ENCODE results near the gene XRCC1.

Gene XRCC1

GRCh38 chr19:43511324-43511723 is 64.0 kb downstream of the XRCC1 start:
- DNase-seq, result no peak

- no peak for DNase-seq
These were observed 64.6 kb downstream of the XRCC1 start for GRCh38 chr19:43510713-43511112.

- no peak for DNase-seq
These were observed 67.4 kb downstream of the XRCC1 start for GRCh38 chr19:43507880-43508279.

- DNase-seq, result no peak
These were observed 68.7 kb downstream of the XRCC1 start for GRCh38 chr19:43506629-43507028.

- DNase-seq, result no peak
These were observed 69.4 kb downstream of the XRCC1 start for GRCh38 chr19:43505941-43506340.

- DNase-seq, result no peak
These were observed 70.2 kb downstream of the XRCC1 start for GRCh38 chr19:43505186-43505456.

GRCh38 chr19:43504426-43505185 is 70.7 kb downstream of the XRCC1 start, which contains the start of gene PHLDB3:
Gene PHLDB3 (minus strand): TSS chr19:43504746. CDS start chr19:43504118, 628 bp downstream.
- peak; percentile 66 for DNase-seq

GRCh38 chr19:43503501-43504425 is 71.6 kb downstream of the XRCC1 start:
- peak; percentile 100 for DNase-seq

- DNase-seq, result no peak
These were observed 72.8 kb downstream of the XRCC1 start for GRCh38 chr19:43502419-43502976.

GRCh38 chr19:43501661-43502418 is 73.5 kb downstream of the XRCC1 start:
- DNase-seq, result no peak

- no peak for DNase-seq
These were observed 76.3 kb downstream of the XRCC1 start for GRCh38 chr19:43499042-43499441.

- no peak for DNase-seq
These were observed 77.0 kb downstream of the XRCC1 start for GRCh38 chr19:43498233-43498842.

- no peak for DNase-seq
These were observed 78.4 kb downstream of the XRCC1 start for GRCh38 chr19:43496960-43497359.

- DNase-seq, result no peak
These were observed 80.2 kb downstream of the XRCC1 start for GRCh38 chr19:43495082-43495481.

All from CD4-positive, alpha-beta T cell treated with Interleukin-17A for 4 hours (primary cell).